ENCODE measurements around the gene SLC37A1.

SLC37A1 gene

DNA sequence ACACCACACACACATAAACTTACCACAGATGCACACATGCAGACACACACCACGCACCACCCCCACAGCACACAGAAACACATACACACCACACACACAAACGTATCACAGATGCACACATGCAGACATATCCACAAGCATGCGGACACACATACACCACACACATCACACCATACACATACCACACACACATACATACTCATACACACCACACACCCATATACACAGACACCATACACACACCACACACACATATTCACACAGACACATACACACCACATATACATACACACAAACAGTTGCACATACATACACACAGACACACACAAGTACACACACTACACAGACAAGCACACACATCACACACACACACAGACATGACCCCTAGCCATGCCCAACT lies 102.3 kb downstream of the SLC37A1 start (continued):
- 0 out of 2 replicates have a peak, but pooled peaks have one; percentile 27 for TF ChIP-seq ZNF544 (tag by site-specific recombination; IDR thresholded peaks at IDR 0.05)
- TF ChIP-seq, protein P1, sequence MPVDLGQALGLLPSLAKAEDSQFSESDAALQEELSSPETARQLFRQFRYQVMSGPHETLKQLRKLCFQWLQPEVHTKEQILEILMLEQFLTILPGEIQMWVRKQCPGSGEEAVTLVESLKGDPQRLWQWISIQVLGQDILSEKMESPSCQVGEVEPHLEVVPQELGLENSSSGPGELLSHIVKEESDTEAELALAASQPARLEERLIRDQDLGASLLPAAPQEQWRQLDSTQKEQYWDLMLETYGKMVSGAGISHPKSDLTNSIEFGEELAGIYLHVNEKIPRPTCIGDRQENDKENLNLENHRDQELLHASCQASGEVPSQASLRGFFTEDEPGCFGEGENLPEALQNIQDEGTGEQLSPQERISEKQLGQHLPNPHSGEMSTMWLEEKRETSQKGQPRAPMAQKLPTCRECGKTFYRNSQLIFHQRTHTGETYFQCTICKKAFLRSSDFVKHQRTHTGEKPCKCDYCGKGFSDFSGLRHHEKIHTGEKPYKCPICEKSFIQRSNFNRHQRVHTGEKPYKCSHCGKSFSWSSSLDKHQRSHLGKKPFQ (tag by site-specific recombination; IDR thresholded peaks at IDR 0.05) = peak; percentile 53; the same call in 1 of the 2 replicates
- no peak for TF ChIP-seq BCL11B (tag by site-specific recombination; IDR thresholded peaks at IDR 0.05; ENCODE audit: low read depth)
- TF ChIP-seq, protein P2, sequence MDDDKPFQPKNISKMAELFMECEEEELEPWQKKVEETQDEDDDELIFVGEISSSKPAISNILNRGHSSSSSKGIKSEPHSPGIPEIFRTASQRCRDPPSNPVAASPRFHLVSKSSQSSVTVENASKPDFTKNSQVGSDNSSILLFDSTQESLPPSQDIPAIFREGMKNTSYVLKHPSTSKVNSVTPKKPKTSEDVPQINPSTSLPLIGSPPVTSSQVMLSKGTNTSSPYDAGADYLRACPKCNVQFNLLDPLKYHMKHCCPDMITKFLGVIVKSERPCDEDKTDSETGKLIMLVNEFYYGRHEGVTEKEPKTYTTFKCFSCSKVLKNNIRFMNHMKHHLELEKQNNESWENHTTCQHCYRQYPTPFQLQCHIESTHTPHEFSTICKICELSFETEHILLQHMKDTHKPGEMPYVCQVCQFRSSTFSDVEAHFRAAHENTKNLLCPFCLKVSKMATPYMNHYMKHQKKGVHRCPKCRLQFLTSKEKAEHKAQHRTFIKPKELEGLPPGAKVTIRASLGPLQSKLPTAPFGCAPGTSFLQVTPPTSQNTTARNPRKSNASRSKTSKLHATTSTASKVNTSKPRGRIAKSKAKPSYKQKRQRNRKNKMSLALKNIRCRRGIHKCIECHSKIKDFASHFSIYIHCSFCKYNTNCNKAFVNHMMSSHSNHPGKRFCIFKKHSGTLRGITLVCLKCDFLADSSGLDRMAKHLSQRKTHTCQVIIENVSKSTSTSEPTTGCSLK (tag by site-specific recombination; IDR thresholded peaks at IDR 0.05) = peak; percentile 84
- TF ChIP-seq ZNF239 (tag by site-specific recombination; IDR thresholded peaks at IDR 0.05) = peak; percentile 56; the same call in 1 of the 2 replicates
- TF ChIP-seq ZNF37A (tag by site-specific recombination; IDR thresholded peaks at IDR 0.05) = no peak
- TF ChIP-seq ZNF623 (tag by site-specific recombination; IDR thresholded peaks at IDR 0.05) = no peak; the same call in 1 of the 2 replicates
- no peak for TF ChIP-seq ZNF629 (tag by site-specific recombination; IDR thresholded peaks at IDR 0.05)

DNA sequence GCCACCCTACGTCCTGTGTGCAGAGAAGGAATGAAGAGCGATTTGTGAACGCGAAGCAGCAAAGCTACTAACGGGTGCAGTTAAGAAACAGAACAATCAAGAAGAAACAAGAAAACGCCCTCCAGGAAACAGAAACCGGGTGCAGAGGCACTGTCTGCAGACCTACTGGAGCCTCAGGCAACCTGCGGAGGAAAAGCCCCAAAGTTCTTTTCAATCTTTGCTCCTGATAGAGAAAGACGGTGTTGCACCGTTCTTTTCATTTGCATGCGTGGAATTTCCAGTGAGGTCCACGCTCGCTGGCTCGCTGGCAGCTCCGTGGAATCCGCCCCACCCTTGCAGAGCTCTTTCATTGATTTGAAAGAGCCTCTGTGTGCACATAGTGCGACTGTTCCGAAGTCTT lies 102.8 kb downstream of the SLC37A1 start:
- CTCF ChIA-PET = no interaction called here
- POLR2A ChIA-PET = no interaction called here
- TF ChIP-seq ZNF701 (tag by site-specific recombination; IDR thresholded peaks at IDR 0.05) (no peak), ZNF561 (tag by site-specific recombination; IDR thresholded peaks at IDR 0.05; ENCODE audit: borderline replicate concordance) (no peak), IKZF3 (tag by site-specific recombination; IDR thresholded peaks at IDR 0.05) (no peak), ZBTB48 (tag by site-specific recombination; IDR thresholded peaks at IDR 0.05) (no peak), ZNF433 (tag by site-specific recombination; IDR thresholded peaks at IDR 0.05; ENCODE audit: low read depth) (no peak), ZNF501 (tag by site-specific recombination; IDR thresholded peaks at IDR 0.05) (no peak), ZNF776 (tag by site-specific recombination; IDR thresholded peaks at IDR 0.05; ENCODE audit: borderline replicate concordance) (no peak), ZNF324 (tag by site-specific recombination; IDR thresholded peaks at IDR 0.05) (no peak), ZNF211 (tag by site-specific recombination; IDR thresholded peaks at IDR 0.05; ENCODE audit: low read depth) (no peak), ZBTB1 (tag by site-specific recombination; IDR thresholded peaks at IDR 0.05) (no peak)
- TF ChIP-seq, protein P3, sequence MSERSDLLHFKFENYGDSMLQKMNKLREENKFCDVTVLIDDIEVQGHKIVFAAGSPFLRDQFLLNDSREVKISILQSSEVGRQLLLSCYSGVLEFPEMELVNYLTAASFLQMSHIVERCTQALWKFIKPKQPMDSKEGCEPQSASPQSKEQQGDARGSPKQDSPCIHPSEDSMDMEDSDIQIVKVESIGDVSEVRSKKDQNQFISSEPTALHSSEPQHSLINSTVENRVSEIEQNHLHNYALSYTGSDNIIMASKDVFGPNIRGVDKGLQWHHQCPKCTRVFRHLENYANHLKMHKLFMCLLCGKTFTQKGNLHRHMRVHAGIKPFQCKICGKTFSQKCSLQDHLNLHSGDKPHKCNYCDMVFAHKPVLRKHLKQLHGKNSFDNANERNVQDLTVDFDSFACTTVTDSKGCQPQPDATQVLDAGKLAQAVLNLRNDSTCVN (tag by site-specific recombination; optimal IDR thresholded peaks at IDR 0.05) = no peak
- TF ChIP-seq, protein P4, sequence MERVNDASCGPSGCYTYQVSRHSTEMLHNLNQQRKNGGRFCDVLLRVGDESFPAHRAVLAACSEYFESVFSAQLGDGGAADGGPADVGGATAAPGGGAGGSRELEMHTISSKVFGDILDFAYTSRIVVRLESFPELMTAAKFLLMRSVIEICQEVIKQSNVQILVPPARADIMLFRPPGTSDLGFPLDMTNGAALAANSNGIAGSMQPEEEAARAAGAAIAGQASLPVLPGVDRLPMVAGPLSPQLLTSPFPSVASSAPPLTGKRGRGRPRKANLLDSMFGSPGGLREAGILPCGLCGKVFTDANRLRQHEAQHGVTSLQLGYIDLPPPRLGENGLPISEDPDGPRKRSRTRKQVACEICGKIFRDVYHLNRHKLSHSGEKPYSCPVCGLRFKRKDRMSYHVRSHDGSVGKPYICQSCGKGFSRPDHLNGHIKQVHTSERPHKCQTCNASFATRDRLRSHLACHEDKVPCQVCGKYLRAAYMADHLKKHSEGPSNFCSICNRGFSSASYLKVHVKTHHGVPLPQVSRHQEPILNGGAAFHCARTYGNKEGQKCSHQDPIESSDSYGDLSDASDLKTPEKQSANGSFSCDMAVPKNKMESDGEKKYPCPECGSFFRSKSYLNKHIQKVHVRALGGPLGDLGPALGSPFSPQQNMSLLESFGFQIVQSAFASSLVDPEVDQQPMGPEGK (tag by site-specific recombination; IDR thresholded peaks at IDR 0.05) = no peak

More for the DNA sequence above, 102.8 kb downstream of the SLC37A1 start:
- no peaks in the 10 kb centered on the region for H3K9me3 ChIP-seq (ENCODE audit: control insufficient read depth, insufficient read depth, low read depth, low read length)
- no peak overlapping the region for H3K4me3 ChIP-seq (ENCODE audit: low read depth, low read length)
- H3K36me3 ChIP-seq (ENCODE audit: control insufficient read depth in 2 of 2, insufficient read depth in 1 of 2, low read length in 2 of 2) = no peaks in the 10 kb centered on the region
- H3K27ac ChIP-seq (ENCODE audit: extremely low read depth, low read depth, low read length) = no peak overlapping the region
- H3K4me1 ChIP-seq (ENCODE audit: control insufficient read depth, insufficient read depth, low read length) = no peaks in the 10 kb centered on the region
